Measurements from ENCODE around the gene TBPL1. TPM values are rescaled to one million over a fixed set of nuclear protein-coding genes. Genes with fewer than 3 reads are reported as not detected.

Gene TBPL1
- total RNA-seq, 2 experiments from 2014 or later, result 32.2 to 33.9 TPM

GRCh38 chr6:133995758-133996157 lies 42.7 kb downstream of the TBPL1 start:
- no peak overlapping the region for H3K27ac Mint-ChIP-seq
- intact Hi-C loops (cut with DNase I, micrococcal nuclease), result no loop called here
- H3K36me3 Mint-ChIP-seq (ENCODE audit: low read depth), result no peaks in the 10 kb centered on the region
- ChIA-PET POLR2A (no interaction called here), CTCF (interaction anchor here (0.9 to 1.6 kb wide), 3 partner anchors 8 to 22 kb away, joined by 3 to 8 read pairs (median 3); no protein-coding TSS in a partner anchor)
- H3K9me3 Mint-ChIP-seq (ENCODE audit: low read depth), result no peaks in the 10 kb centered on the region
- no peak overlapping the region for H3K4me3 Mint-ChIP-seq
- peaks cover 3% of the 10 kb centered on the region for H3K4me1 Mint-ChIP-seq
- DNase-seq (no peak), ATAC-seq (no peak)
- no peaks in the 10 kb centered on the region for H3K27me3 Mint-ChIP-seq

GRCh38 chr6:133997267-133997666 lies 44.2 kb downstream of the TBPL1 start:
- CTCF ChIA-PET, result interaction anchor here (1.0 to 1.6 kb wide), 4 partner anchors 15 to 100 kb away, joined by 3 to 8 read pairs (median 4); no protein-coding TSS in a partner anchor
- Mint-ChIP-seq H3K4me3 (no peak overlapping the region), H3K27ac (no peak overlapping the region)

GRCh38 chr6:133999305-133999704 lies 46.3 kb downstream of the TBPL1 start:
- POLR2A ChIA-PET, result no interaction called here
- CTCF ChIA-PET, result interaction anchor here (0.8 to 2.1 kb wide), 4 partner anchors 26 to 98 kb away, joined by 3 to 9 read pairs (median 4); no protein-coding TSS in a partner anchor

More at GRCh38 chr6:133997267-133997666, 44.2 kb downstream of the TBPL1 start:
- Mint-ChIP-seq H3K4me1 (no peaks in the 10 kb centered on the region), H3K9me3 (ENCODE audit: low read depth) (no peaks in the 10 kb centered on the region), H3K27me3 (no peaks in the 10 kb centered on the region), H3K36me3 (ENCODE audit: low read depth) (no peaks in the 10 kb centered on the region)
- ATAC-seq (no peak), DNase-seq (no peak)
- intact Hi-C loops (cut with DNase I, micrococcal nuclease), result no loop called here
- POLR2A ChIA-PET, result no interaction called here

GRCh38 chr6:134000443-134000842 lies 47.4 kb downstream of the TBPL1 start:
- no peaks in the 10 kb centered on the region for H3K9me3 Mint-ChIP-seq (ENCODE audit: low read depth)
- no peaks in the 10 kb centered on the region for H3K36me3 Mint-ChIP-seq (ENCODE audit: low read depth)
- ATAC-seq, result no peak
- peaks cover 3% of the 10 kb centered on the region for H3K27me3 Mint-ChIP-seq
- intact Hi-C loops (cut with DNase I, micrococcal nuclease), result no loop called here
- POLR2A ChIA-PET, result no interaction called here
- no peak for DNase-seq
- H3K4me1 Mint-ChIP-seq, result no peaks in the 10 kb centered on the region
- no peak overlapping the region for H3K27ac Mint-ChIP-seq
- CTCF ChIA-PET, result interaction anchor here (0.6 to 2.1 kb wide), 4 partner anchors 23 to 221 kb away, joined by 3 to 9 read pairs (median 4); no protein-coding TSS in a partner anchor
- H3K4me3 Mint-ChIP-seq, result no peak overlapping the region

More at GRCh38 chr6:133999305-133999704, 46.3 kb downstream of the TBPL1 start:
- Mint-ChIP-seq H3K27me3 (peaks cover 3% of the 10 kb centered on the region), H3K4me1 (no peaks in the 10 kb centered on the region), H3K27ac (no peak overlapping the region), H3K4me3 (no peak overlapping the region), H3K36me3 (ENCODE audit: low read depth) (no peaks in the 10 kb centered on the region), H3K9me3 (ENCODE audit: low read depth) (no peaks in the 10 kb centered on the region)
- DNase-seq, result no peak
- no peak for ATAC-seq
- intact Hi-C loops (cut with DNase I, micrococcal nuclease), result no loop called here

GRCh38 chr6:134002821-134003220 lies 49.8 kb downstream of the TBPL1 start:
- CTCF ChIA-PET, result interaction anchor here (0.7 to 2.6 kb wide), 5 partner anchors 11 to 64 kb away, joined by 3 to 9 read pairs (median 6); no protein-coding TSS in a partner anchor
- no peak for ATAC-seq

GRCh38 chr6:134003542-134003951 lies 50.5 kb downstream of the TBPL1 start:
- Mint-ChIP-seq H3K27me3 (peaks cover 8% of the 10 kb centered on the region), H3K9me3 (ENCODE audit: low read depth) (no peaks in the 10 kb centered on the region), H3K4me1 (no peaks in the 10 kb centered on the region), H3K4me3 (no peak overlapping the region), H3K36me3 (ENCODE audit: low read depth) (no peaks in the 10 kb centered on the region), H3K27ac (no peak overlapping the region)
- POLR2A ChIA-PET, result no interaction called here
- CTCF ChIA-PET, result interaction anchor here (0.6 to 2.6 kb wide), 9 partner anchors 8 to 63 kb away, joined by 3 to 9 read pairs (median 3); no protein-coding TSS in a partner anchor
- intact Hi-C loops (cut with DNase I, micrococcal nuclease), result no loop called here
- no peak for DNase-seq
- ATAC-seq, result no peak

More at GRCh38 chr6:134002821-134003220, 49.8 kb downstream of the TBPL1 start:
- Mint-ChIP-seq H3K27ac (no peak overlapping the region), H3K4me3 (no peak overlapping the region), H3K36me3 (ENCODE audit: low read depth) (no peaks in the 10 kb centered on the region), H3K9me3 (ENCODE audit: low read depth) (no peaks in the 10 kb centered on the region), H3K27me3 (peaks cover 8% of the 10 kb centered on the region), H3K4me1 (no peaks in the 10 kb centered on the region)
- intact Hi-C loops (cut with DNase I, micrococcal nuclease), result no loop called here
- POLR2A ChIA-PET, result no interaction called here
- DNase-seq, result no peak

- Mint-ChIP-seq H3K9me3 (ENCODE audit: low read depth) (no peaks in the 10 kb centered on the region), H3K4me1 (peaks cover 1% of the 10 kb centered on the region), H3K36me3 (ENCODE audit: low read depth) (no peaks in the 10 kb centered on the region), H3K27me3 (peaks cover 8% of the 10 kb centered on the region), H3K4me3 (no peak overlapping the region), H3K27ac (no peak overlapping the region)
- CTCF ChIA-PET, result interaction anchor here (1.0 to 1.9 kb wide), 4 partner anchors 9 to 59 kb away, joined by 3 to 6 read pairs (median 4); no protein-coding TSS in a partner anchor
- DNase-seq (no peak), ATAC-seq (no peak)
- intact Hi-C loops (cut with DNase I, micrococcal nuclease), result no loop called here
- POLR2A ChIA-PET, result no interaction called here
These were observed 51.7 kb downstream of the TBPL1 start for GRCh38 chr6:134004714-134005113.

GRCh38 chr6:134005800-134006199 lies 52.8 kb downstream of the TBPL1 start:
- ChIA-PET POLR2A (no interaction called here), CTCF (interaction anchor here (0.7 to 1.5 kb wide), 2 partner anchors 58 to 113 kb away, joined by 3 to 4 read pairs; no protein-coding TSS in a partner anchor)
- Mint-ChIP-seq H3K27ac (no peak overlapping the region), H3K27me3 (peaks cover 8% of the 10 kb centered on the region), H3K36me3 (ENCODE audit: low read depth) (no peaks in the 10 kb centered on the region), H3K4me1 (peaks cover 12% of the 10 kb centered on the region), H3K4me3 (no peak overlapping the region), H3K9me3 (ENCODE audit: low read depth) (no peaks in the 10 kb centered on the region)
- intact Hi-C loops (cut with DNase I, micrococcal nuclease), result no loop called here
- no peak for ATAC-seq
- no peak for DNase-seq

- no peak for DNase-seq
- ATAC-seq, result no peak
- POLR2A ChIA-PET, result no interaction called here
- Mint-ChIP-seq H3K9me3 (ENCODE audit: low read depth) (no peaks in the 10 kb centered on the region), H3K4me3 (no peak overlapping the region), H3K4me1 (peaks cover 15% of the 10 kb centered on the region), H3K27me3 (peaks cover 8% of the 10 kb centered on the region), H3K27ac (no peak overlapping the region), H3K36me3 (ENCODE audit: low read depth) (no peaks in the 10 kb centered on the region)
- CTCF ChIA-PET, result interaction anchor here (0.7 to 1.0 kb wide), 3 partner anchors 48 to 883 kb away, joined by 3 to 4 read pairs (median 3); no protein-coding TSS in a partner anchor
- intact Hi-C loops (cut with DNase I, micrococcal nuclease), result no loop called here
These were observed 54.1 kb downstream of the TBPL1 start for GRCh38 chr6:134007077-134007476.

GRCh38 chr6:134009876-134010275 lies 56.9 kb downstream of the TBPL1 start:
- H3K9me3 Mint-ChIP-seq (ENCODE audit: low read depth), result no peaks in the 10 kb centered on the region
- H3K4me1 Mint-ChIP-seq, result peaks cover 15% of the 10 kb centered on the region
- H3K36me3 Mint-ChIP-seq (ENCODE audit: low read depth), result no peaks in the 10 kb centered on the region
- ATAC-seq (peak; percentile 92), DNase-seq (no peak)
- peaks cover 8% of the 10 kb centered on the region for H3K27me3 Mint-ChIP-seq
- H3K27ac Mint-ChIP-seq, result peak overlapping the region; percentile 19
- CTCF ChIA-PET, result interaction anchor here (0.9 kb wide), 1 partner anchor 86 kb away, joined by 3 read pairs; no protein-coding TSS in a partner anchor
- no peak overlapping the region for H3K4me3 Mint-ChIP-seq
- intact Hi-C loops (cut with DNase I, micrococcal nuclease), result no loop called here
- POLR2A ChIA-PET, result no interaction called here

GRCh38 chr6:134010400-134010799 lies 57.4 kb downstream of the TBPL1 start:
- no peaks in the 10 kb centered on the region for H3K9me3 Mint-ChIP-seq (ENCODE audit: low read depth)
- ChIA-PET POLR2A (no interaction called here), CTCF (interaction anchor here (0.9 kb wide), 1 partner anchor 87 kb away, joined by 3 read pairs; no protein-coding TSS in a partner anchor)
- ATAC-seq, result no peak
- no peak overlapping the region for H3K27ac Mint-ChIP-seq
- no peak for DNase-seq
- no peak overlapping the region for H3K4me3 Mint-ChIP-seq
- peaks cover 15% of the 10 kb centered on the region for H3K4me1 Mint-ChIP-seq
- intact Hi-C loops (cut with DNase I, micrococcal nuclease), result no loop called here
- no peaks in the 10 kb centered on the region for H3K36me3 Mint-ChIP-seq (ENCODE audit: low read depth)
- peaks cover 8% of the 10 kb centered on the region for H3K27me3 Mint-ChIP-seq

- Mint-ChIP-seq H3K4me3 (no peak overlapping the region), H3K4me1 (peaks cover 15% of the 10 kb centered on the region), H3K36me3 (ENCODE audit: low read depth) (no peaks in the 10 kb centered on the region), H3K27ac (no peak overlapping the region), H3K27me3 (peaks cover 8% of the 10 kb centered on the region), H3K9me3 (ENCODE audit: low read depth) (no peaks in the 10 kb centered on the region)
- DNase-seq, result no peak
- intact Hi-C loops (cut with DNase I, micrococcal nuclease), result no loop called here
- ChIA-PET POLR2A (no interaction called here), CTCF (no interaction called here)
- ATAC-seq, result no peak
These were observed 58.0 kb downstream of the TBPL1 start for GRCh38 chr6:134010974-134011373.
